H9 (cell line): ENCODE results near the gene TTC7B. TPM values are rescaled to one million over a fixed set of nuclear protein-coding genes. Genes with fewer than 3 reads are reported as not detected.

Source experiments
- DNase-seq: peaks from one replicate; pipeline ENCODE4 v3.0.0-alpha.2; 2017
- H2AFZ ChIP-seq: one replicate; pipeline ENCODE4 v1.6.1; 2013; ENCODE audit warnings: mild to moderate bottlenecking, low read length, control low read depth, moderate library complexity
- H2AK5ac ChIP-seq: 2 replicates; pipeline ENCODE4 v1.6.1; 2013; ENCODE audit warnings: low read length, control low read depth, mixed read lengths; ENCODE audit not compliant: insufficient read length
- H2BK120ac ChIP-seq: one replicate; pipeline ENCODE4 v1.6.1; 2013; ENCODE audit warnings: low read depth, mild to moderate bottlenecking, low read length, control low read depth, inconsistent platforms; ENCODE audit not compliant: poor library complexity, severe bottlenecking
- H2BK12ac ChIP-seq: 2 replicates; pipeline ENCODE4 v1.6.1; 2013; ENCODE audit warnings: low read length, control low read depth, mixed read lengths, low read depth; ENCODE audit not compliant: insufficient read length
- H2BK15ac ChIP-seq: 2 replicates; pipeline ENCODE4 v1.6.1; 2013; ENCODE audit warnings: low read depth, low read length, control low read depth
- H2BK20ac ChIP-seq: one replicate; pipeline ENCODE4 v1.6.1; 2013; ENCODE audit warnings: low read depth, mild to moderate bottlenecking, low read length, control low read depth, inconsistent platforms; ENCODE audit not compliant: poor library complexity, severe bottlenecking
- H2BK5ac ChIP-seq: 2 replicates; pipeline ENCODE4 v1.6.1; 2013; ENCODE audit warnings: low read length, control low read depth, mixed read lengths; ENCODE audit not compliant: insufficient read length
- H3K14ac ChIP-seq: 2 replicates; pipeline ENCODE4 v1.6.1; 2013; ENCODE audit warnings: low read length, control low read depth; ENCODE audit not compliant: insufficient read depth
- H3K18ac ChIP-seq: 2 replicates; pipeline ENCODE4 v1.6.1; 2013; ENCODE audit warnings: low read depth, mild to moderate bottlenecking, mixed read lengths, low read length, control low read depth; ENCODE audit not compliant: insufficient read length
- H3K23ac ChIP-seq: 2 replicates; pipeline ENCODE4 v1.6.1; 2013; ENCODE audit warnings: low read length, control low read depth, mixed read lengths, low read depth; ENCODE audit not compliant: insufficient read length
- H3K23me2 ChIP-seq: 2 replicates; pipeline ENCODE4 v1.6.1; 2013; ENCODE audit warnings: low read depth, mild to moderate bottlenecking, mixed read lengths, low read length, control low read depth; ENCODE audit not compliant: insufficient read length, poor library complexity, severe bottlenecking
- H3K27ac ChIP-seq: 2 replicates; pipeline ENCODE4 v1.5.1; 2013; ENCODE audit warnings: low read length, control low read depth, mixed read lengths, low read depth; ENCODE audit not compliant: insufficient read length
- H3K27me3 ChIP-seq: 2 replicates; pipeline ENCODE4 v1.6.1; 2013; ENCODE audit warnings: low read length, control low read depth, inconsistent platforms; ENCODE audit not compliant: insufficient read depth
- H3K4ac ChIP-seq: 2 replicates; pipeline ENCODE4 v1.6.1; 2013; ENCODE audit warnings: low read depth, mild to moderate bottlenecking, control low read depth, inconsistent platforms, low read length, moderate library complexity
- H3K4me1 ChIP-seq: 2 replicates; pipeline ENCODE4 v1.6.1; 2013; ENCODE audit warnings: low read length, control low read depth, inconsistent platforms; ENCODE audit not compliant: insufficient read depth
- H3K4me2 ChIP-seq: 2 replicates; pipeline ENCODE4 v1.6.1; 2013; ENCODE audit warnings: low read length, control low read depth, mixed read lengths; ENCODE audit not compliant: insufficient read length, insufficient read depth
- H3K56ac ChIP-seq: 2 replicates; pipeline ENCODE4 v1.6.1; 2013; ENCODE audit warnings: low read depth, mild to moderate bottlenecking, mixed read lengths, low read length, control low read depth; ENCODE audit not compliant: insufficient read length
- H3K79me1 ChIP-seq: 2 replicates; pipeline ENCODE4 v1.6.1; 2013; ENCODE audit warnings: low read depth, mild to moderate bottlenecking, moderate library complexity, low read length, control low read depth, inconsistent platforms; ENCODE audit not compliant: insufficient read depth, poor library complexity, severe bottlenecking
- H3K79me2 ChIP-seq: 2 replicates; pipeline ENCODE4 v1.6.1; 2013; ENCODE audit warnings: low read length, control low read depth, inconsistent platforms; ENCODE audit not compliant: insufficient read depth
- H3K9ac ChIP-seq: 2 replicates; pipeline ENCODE4 v1.6.1; 2013; ENCODE audit warnings: low read length, control low read depth, mixed read lengths; ENCODE audit not compliant: insufficient read length; ENCODE audit errors: extremely low read depth
- H3K9me3 ChIP-seq: one replicate; pipeline ENCODE4 v1.6.1; 2013; ENCODE audit warnings: low read depth, low read length, inconsistent platforms; ENCODE audit not compliant: control insufficient read depth
- H3T11ph ChIP-seq: one replicate; pipeline ENCODE4 v1.6.1; 2013; ENCODE audit warnings: mild to moderate bottlenecking, low read length, control low read depth, inconsistent platforms
- H4K20me1 ChIP-seq: one replicate; pipeline ENCODE4 v1.6.1; 2013; ENCODE audit not compliant: control insufficient read depth, insufficient read length, insufficient read depth
- H4K5ac ChIP-seq: 2 replicates; pipeline ENCODE4 v1.6.1; 2013; ENCODE audit warnings: low read depth, mild to moderate bottlenecking, mixed read lengths, low read length, control low read depth; ENCODE audit not compliant: insufficient read length
- H4K8ac ChIP-seq: replicated peaks from 2 replicates; pipeline ENCODE4 v1.6.1; 2013; ENCODE audit warnings: low read length, control low read depth, mixed read lengths, low read depth; ENCODE audit not compliant: insufficient read length
- H4K91ac ChIP-seq: 2 replicates; pipeline ENCODE4 v1.6.1; 2013; ENCODE audit warnings: low read depth, mild to moderate bottlenecking, moderate library complexity, mixed read lengths, low read length, control low read depth; ENCODE audit not compliant: insufficient read length
- H3K27ac Mint-ChIP-seq, 3 experiments: 2 replicates in 2 of 3; 3 replicates in 1 of 3; pipeline ENCODE4 v1.8.0; 2020 to 2021; ENCODE audit warnings: mixed read lengths in 3 of 3, mild to moderate bottlenecking in 1 of 3, moderate library complexity in 1 of 3
- H3K27me3 Mint-ChIP-seq: 2 replicates; pipeline ENCODE4 v1.8.0; 2021; ENCODE audit warnings: low read depth, mild to moderate bottlenecking, moderate library complexity, mixed read lengths
- H3K36me3 Mint-ChIP-seq, 3 experiments: 2 replicates in 2 of 3; 3 replicates in 1 of 3; pipeline ENCODE4 v1.8.0; 2020 to 2021; ENCODE audit warnings: low read depth in 3 of 3, mixed read lengths in 3 of 3; ENCODE audit not compliant: insufficient read depth in 1 of 3
- H3K4me1 Mint-ChIP-seq, 2 experiments: 2 replicates each; pipeline ENCODE4 v1.8.0; 2020; ENCODE audit warnings: mixed read lengths in 2 of 2
- H3K4me3 Mint-ChIP-seq, 2 experiments: 2 replicates in 1 of 2; 3 replicates in 1 of 2; pipeline ENCODE4 v1.8.0; 2020 to 2021; ENCODE audit warnings: mild to moderate bottlenecking in 2 of 2, mixed read lengths in 2 of 2, moderate library complexity in 1 of 2
- H3K9me3 Mint-ChIP-seq, 2 experiments: 2 replicates in 1 of 2; 3 replicates in 1 of 2; pipeline ENCODE4 v1.8.0; 2020; ENCODE audit warnings: mild to moderate bottlenecking in 2 of 2, mixed read lengths in 2 of 2, moderate library complexity in 1 of 2
- WGBS: extraction: QIAGEN DNeasy Blood & Tissue Kit; methylation state at CpG from one replicate; pipeline ENCODE4 v1.1.7; 2013; ENCODE audit warnings: missing lambda C conversion rate, low lambda C conversion rate, mixed read lengths; ENCODE audit not compliant: insufficient read length; ENCODE audit errors: extremely low coverage; 5-methylcytosine and 5-hydroxymethylcytosine counted together
- total RNA-seq: library from RNA; stranded (reverse); gene quantifications from 2 replicates; pipeline ENCODE4 v1.2.1, GENCODE V29; 2021
- TF ChIP-seq, protein P1 (sequence below): fragments of 200-600 bp; sonication (generic); conservative IDR thresholded peaks from 3 replicates; pipeline ENCODE4 v1.8.0; 2021; ENCODE audit warnings: antibody characterized with exemption, mild to moderate bottlenecking

The TTC7B gene
- total RNA-seq, 1 experiment from 2014 or later, result 33.7 TPM

DNA sequence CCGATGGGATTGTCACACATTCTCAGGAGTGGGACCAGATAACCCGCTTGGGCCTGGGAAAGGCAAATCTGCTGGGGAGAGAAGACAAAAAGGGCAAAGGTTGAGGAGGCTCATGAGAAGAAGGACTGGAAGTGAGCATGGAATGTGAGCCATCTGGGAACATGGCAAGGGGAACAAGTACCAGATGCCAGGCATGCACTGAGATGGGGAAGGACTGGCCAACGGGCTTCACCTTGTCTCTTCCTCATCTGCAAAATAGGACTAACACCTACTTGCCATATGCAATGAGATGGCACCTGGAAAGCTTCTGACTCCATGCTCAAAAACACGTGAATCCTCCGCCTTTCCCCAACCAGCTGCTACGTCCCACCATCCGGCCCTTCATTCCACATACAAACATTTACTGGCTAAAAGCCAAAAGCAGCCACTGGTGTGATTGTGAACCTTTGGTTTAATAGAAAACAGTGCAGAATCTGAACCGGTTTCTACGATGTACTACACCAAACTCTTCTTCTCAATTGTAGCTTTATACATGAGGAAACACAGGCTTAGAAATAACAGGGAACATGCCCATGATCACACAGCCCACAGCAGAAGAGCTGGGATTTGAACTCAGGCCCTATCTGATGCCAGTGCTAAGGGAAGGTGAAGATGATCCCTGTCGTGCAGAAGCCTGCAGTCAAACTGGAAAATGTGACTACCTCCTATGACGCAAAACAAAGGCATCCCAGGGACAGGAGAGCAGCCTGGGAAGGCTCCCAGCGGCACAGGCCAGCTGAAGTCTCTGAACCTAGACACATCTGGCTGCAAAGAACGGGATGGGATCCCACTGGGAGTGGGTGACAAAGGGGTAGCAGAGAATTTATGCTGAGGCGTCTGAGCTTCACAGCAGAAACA lies 112.1 kb downstream of the TTC7B start:
- no peak overlapping the region for H4K91ac ChIP-seq
- TF ChIP-seq, protein P1, sequence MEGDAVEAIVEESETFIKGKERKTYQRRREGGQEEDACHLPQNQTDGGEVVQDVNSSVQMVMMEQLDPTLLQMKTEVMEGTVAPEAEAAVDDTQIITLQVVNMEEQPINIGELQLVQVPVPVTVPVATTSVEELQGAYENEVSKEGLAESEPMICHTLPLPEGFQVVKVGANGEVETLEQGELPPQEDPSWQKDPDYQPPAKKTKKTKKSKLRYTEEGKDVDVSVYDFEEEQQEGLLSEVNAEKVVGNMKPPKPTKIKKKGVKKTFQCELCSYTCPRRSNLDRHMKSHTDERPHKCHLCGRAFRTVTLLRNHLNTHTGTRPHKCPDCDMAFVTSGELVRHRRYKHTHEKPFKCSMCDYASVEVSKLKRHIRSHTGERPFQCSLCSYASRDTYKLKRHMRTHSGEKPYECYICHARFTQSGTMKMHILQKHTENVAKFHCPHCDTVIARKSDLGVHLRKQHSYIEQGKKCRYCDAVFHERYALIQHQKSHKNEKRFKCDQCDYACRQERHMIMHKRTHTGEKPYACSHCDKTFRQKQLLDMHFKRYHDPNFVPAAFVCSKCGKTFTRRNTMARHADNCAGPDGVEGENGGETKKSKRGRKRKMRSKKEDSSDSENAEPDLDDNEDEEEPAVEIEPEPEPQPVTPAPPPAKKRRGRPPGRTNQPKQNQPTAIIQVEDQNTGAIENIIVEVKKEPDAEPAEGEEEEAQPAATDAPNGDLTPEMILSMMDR, result no peak
- no peak overlapping the region for H3K23ac ChIP-seq
- no peak overlapping the region for H4K5ac ChIP-seq
- Mint-ChIP-seq H3K9me3 (no peaks in the 10 kb centered on the region), H3K27me3 (no peaks in the 10 kb centered on the region), H3K27ac (peak overlapping the region in 1 of 3 experiments; percentile 53; a peak in 2 of 7 replicates), H3K4me3 (no peak overlapping the region), H3K36me3 (no peaks in the 10 kb centered on the region), H3K4me1 (peaks cover 0 to 3% of the 10 kb centered on the region in 2 experiments; a peak in 1 of 4 replicates)
- H4K8ac ChIP-seq, result no peak overlapping the region
- H3K23me2 ChIP-seq, result no peaks in the 10 kb centered on the region
- no peak overlapping the region for H3K56ac ChIP-seq
- no peak overlapping the region for H3K18ac ChIP-seq
- no peak overlapping the region for H3K4me2 ChIP-seq
- no peaks in the 10 kb centered on the region for H3K79me2 ChIP-seq
- no peak overlapping the region for H2AFZ ChIP-seq
- H2AK5ac ChIP-seq, result no peak overlapping the region
- no peaks in the 10 kb centered on the region for H4K20me1 ChIP-seq
- H3K27ac ChIP-seq, result no peak overlapping the region
- H3K9ac ChIP-seq, result no peak overlapping the region
- no peak overlapping the region for H2BK15ac ChIP-seq
- WGBS, result no CpG with 5 or more reads among the region's 14 CpGs
- H3K79me1 ChIP-seq, result no peaks in the 10 kb centered on the region
- H2BK120ac ChIP-seq, result no peak overlapping the region
- no peak overlapping the region; the same call in 1 of the 2 replicates for H3K14ac ChIP-seq
- no peak for DNase-seq
- H3K4ac ChIP-seq, result no peak overlapping the region
- H3K27me3 ChIP-seq, result no peaks in the 10 kb centered on the region
- no peak overlapping the region for H3T11ph ChIP-seq
- H3K4me1 ChIP-seq, result no peaks in the 10 kb centered on the region
- H2BK12ac ChIP-seq, result no peak overlapping the region
- H2BK5ac ChIP-seq, result no peak overlapping the region
- H2BK20ac ChIP-seq, result no peak overlapping the region
- H3K9me3 ChIP-seq, result no peaks in the 10 kb centered on the region
